Measurements from ENCODE around the gene CD40. TPM values are rescaled to one million over a fixed set of nuclear protein-coding genes. Genes with fewer than 3 reads are reported as not detected.
A peak's percentile ranks its signal among the peaks of the same experiment; 100 is the strongest.

Gene CD40
- total RNA-seq, 4 donors from 2014 or later: 7.2 to 13.0 (median 8.2) TPM

DNA sequence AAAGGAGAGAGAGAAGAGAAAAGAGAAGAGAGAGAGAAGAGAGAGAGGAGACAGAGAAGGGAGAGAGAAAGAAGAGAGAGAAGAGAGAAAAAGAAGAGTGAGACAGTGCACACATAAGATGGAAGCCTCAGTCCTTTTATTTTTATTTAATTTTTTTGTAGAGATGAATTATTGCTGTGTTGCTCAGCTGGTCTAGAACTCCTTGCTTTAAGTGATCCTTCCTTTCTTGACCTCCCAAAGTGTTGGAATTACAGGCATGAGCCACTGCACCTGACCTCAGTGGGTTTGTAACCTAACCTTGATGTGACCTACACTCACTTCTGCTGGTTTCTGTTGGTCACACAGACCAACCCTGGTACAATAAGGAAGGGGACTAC lies 6.3 kb upstream of the CD40 start:
- no peak for TF ChIP-seq POLR2A (IDR thresholded peaks at IDR 0.05)
- no peaks in the 10 kb centered on the region for H3K9me3 ChIP-seq
- no peak overlapping the region for H3K27ac ChIP-seq
- ATAC-seq: no peak
- intact Hi-C loops (cut with DNase I; ENCODE audit: low total_unique reads) (no loop called here), in situ Hi-C loops (cut with MboI; ENCODE audit: low sequenced_read_pairs in 4 of 4) (no loop called here)
- H3K4me1 ChIP-seq: peaks cover 0 to 2% of the 10 kb centered on the region in 2 donors
- H3K4me3 ChIP-seq: no peak overlapping the region
- peaks cover 0 to 8% (median 0%) of the 10 kb centered on the region in 3 donors for H3K27me3 ChIP-seq
- DNase-seq: no peak
- no peaks in the 10 kb centered on the region for H3K36me3 ChIP-seq

- no peaks in the 10 kb centered on the region for H3K36me3 ChIP-seq
- H3K4me3 ChIP-seq: no peak overlapping the region
- in situ Hi-C loops (cut with MboI; ENCODE audit: low sequenced_read_pairs in 4 of 4) (no loop called here), intact Hi-C loops (cut with DNase I; ENCODE audit: low total_unique reads) (no loop called here)
- no peak for TF ChIP-seq POLR2A (IDR thresholded peaks at IDR 0.05)
- TF ChIP-seq, protein P1, sequence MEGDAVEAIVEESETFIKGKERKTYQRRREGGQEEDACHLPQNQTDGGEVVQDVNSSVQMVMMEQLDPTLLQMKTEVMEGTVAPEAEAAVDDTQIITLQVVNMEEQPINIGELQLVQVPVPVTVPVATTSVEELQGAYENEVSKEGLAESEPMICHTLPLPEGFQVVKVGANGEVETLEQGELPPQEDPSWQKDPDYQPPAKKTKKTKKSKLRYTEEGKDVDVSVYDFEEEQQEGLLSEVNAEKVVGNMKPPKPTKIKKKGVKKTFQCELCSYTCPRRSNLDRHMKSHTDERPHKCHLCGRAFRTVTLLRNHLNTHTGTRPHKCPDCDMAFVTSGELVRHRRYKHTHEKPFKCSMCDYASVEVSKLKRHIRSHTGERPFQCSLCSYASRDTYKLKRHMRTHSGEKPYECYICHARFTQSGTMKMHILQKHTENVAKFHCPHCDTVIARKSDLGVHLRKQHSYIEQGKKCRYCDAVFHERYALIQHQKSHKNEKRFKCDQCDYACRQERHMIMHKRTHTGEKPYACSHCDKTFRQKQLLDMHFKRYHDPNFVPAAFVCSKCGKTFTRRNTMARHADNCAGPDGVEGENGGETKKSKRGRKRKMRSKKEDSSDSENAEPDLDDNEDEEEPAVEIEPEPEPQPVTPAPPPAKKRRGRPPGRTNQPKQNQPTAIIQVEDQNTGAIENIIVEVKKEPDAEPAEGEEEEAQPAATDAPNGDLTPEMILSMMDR (IDR thresholded peaks at IDR 0.05 in 4 of 5, conservative IDR thresholded peaks at IDR 0.05 in 1 of 5): no peak
- ATAC-seq: no peak
- H3K27ac ChIP-seq: no peak overlapping the region
- peaks cover 3 to 9% of the 10 kb centered on the region in 2 donors for H3K4me1 ChIP-seq
- DNase-seq: no peak
- no peaks in the 10 kb centered on the region for H3K9me3 ChIP-seq
- H3K27me3 ChIP-seq: peaks cover 0 to under 1% (median 0%) of the 10 kb centered on the region in 3 donors
Measured at GRCh38 chr20:46112430-46113112, 5.5 kb upstream of the CD40 start.

DNA sequence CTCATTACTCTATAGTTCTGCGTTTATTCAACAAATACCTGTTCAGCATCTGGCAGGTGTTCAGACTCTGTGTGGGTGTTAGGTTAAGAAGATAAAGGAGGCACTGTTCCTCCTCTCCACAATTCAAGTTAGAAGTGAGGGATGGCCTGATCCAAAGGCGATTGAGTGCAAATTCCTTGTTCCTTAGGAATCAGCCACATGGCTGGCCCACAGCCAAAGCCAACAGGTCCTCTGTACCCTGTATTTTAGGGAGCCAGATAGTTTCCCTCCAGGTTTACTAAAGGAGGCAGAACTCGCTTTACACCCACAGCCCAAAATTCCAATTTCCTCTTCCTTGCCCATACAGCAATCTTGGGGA lies 5.0 kb upstream of the CD40 start:
- in situ Hi-C loops (cut with MboI; ENCODE audit: low sequenced_read_pairs in 4 of 4): no loop called here
- DNase-seq: no peak
- no peak for ATAC-seq

DNA sequence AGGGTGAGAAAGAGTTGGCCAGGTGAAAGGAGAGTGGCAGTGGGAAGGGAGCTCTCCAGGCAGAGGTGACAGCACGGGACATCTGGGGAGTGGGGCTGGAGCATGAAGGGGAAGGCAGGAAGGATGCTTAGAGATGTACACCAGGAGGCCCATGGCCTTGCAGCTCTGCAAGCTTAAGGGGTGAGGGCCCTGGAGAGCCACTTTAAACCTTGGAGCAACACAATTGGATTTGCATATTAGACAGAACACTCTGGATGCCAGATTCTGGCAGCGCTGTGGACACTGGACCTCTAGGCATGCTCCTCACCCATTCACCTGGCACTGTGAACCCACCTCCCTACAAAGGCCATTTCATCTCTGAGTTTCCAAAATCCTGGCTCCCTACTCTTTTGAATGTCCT lies 3.7 kb upstream of the CD40 start:
- no peak overlapping the region for H3K4me3 ChIP-seq
- no peaks in the 10 kb centered on the region for H3K27me3 ChIP-seq
- no peak overlapping the region for H3K27ac ChIP-seq
- no peaks in the 10 kb centered on the region for H3K36me3 ChIP-seq
- DNase-seq (no peak), ATAC-seq (no peak)
- in situ Hi-C loops (cut with MboI; ENCODE audit: low sequenced_read_pairs in 4 of 4): no loop called here
- H3K9me3 ChIP-seq: no peaks in the 10 kb centered on the region
- intact Hi-C loops (cut with DNase I; ENCODE audit: low total_unique reads): no loop called here
- H3K4me1 ChIP-seq: peaks cover 5 to 21% of the 10 kb centered on the region in 2 donors
- TF ChIP-seq, protein P1 (IDR thresholded peaks at IDR 0.05 in 4 of 5, conservative IDR thresholded peaks at IDR 0.05 in 1 of 5): no peak

More for the DNA sequence above, 5.0 kb upstream of the CD40 start:
- Histone ChIP-seq H3K27ac (no peak overlapping the region), H3K27me3 (no peaks in the 10 kb centered on the region), H3K4me1 (peaks cover 5 to 11% of the 10 kb centered on the region in 2 donors), H3K9me3 (no peaks in the 10 kb centered on the region), H3K36me3 (no peaks in the 10 kb centered on the region), H3K4me3 (no peak overlapping the region)
- intact Hi-C loops (cut with DNase I; ENCODE audit: low total_unique reads): no loop called here
- TF ChIP-seq, protein P1 (IDR thresholded peaks at IDR 0.05 in 4 of 5, conservative IDR thresholded peaks at IDR 0.05 in 1 of 5): no peak
- no peak for TF ChIP-seq POLR2A (IDR thresholded peaks at IDR 0.05)

- Histone ChIP-seq H3K36me3 (no peaks in the 10 kb centered on the region), H3K9me3 (no peaks in the 10 kb centered on the region), H3K4me1 (peaks cover 10 to 46% of the 10 kb centered on the region in 2 donors), H3K27me3 (no peaks in the 10 kb centered on the region), H3K27ac (peak overlapping the region; percentile 84 to 87 (median 85)), H3K4me3 (peak overlapping the region; percentile 59 to 86 (median 70))
- ATAC-seq: peak; percentile 38 to 55
- intact Hi-C loops (cut with DNase I; ENCODE audit: low total_unique reads) (no loop called here), in situ Hi-C loops (cut with MboI; ENCODE audit: low sequenced_read_pairs in 4 of 4) (no loop called here)
- DNase-seq: peak in 1 of 2 donors; percentile 27
- TF ChIP-seq, protein P1 (IDR thresholded peaks at IDR 0.05 in 4 of 5, conservative IDR thresholded peaks at IDR 0.05 in 1 of 5): no peak
- TF ChIP-seq POLR2A (IDR thresholded peaks at IDR 0.05): no peak
Measured at GRCh38 chr20:46118481-46119020, 437 bp downstream of the CD40 start.

Data from gastrocnemius medialis (tissue), 4 donors.